Stimulated activated naive B cell treated with anti-CD40 and anti-IgM and Interleukin-4, amounts not matched to agents 10 μg/mL and 1 μg/mL and 100 μg/mL, for 72 hours (primary cell): ENCODE results near the gene PRM2.
A peak's percentile ranks its signal among the peaks of the same experiment; 100 is the strongest.
"Not testable (repeated sequence)": the region's sequence is repeated elsewhere in the genome, so short reads cannot be mapped to it uniquely, and the experiment has no call there.

Experiments used
- ATAC-seq, 2 donors: fragments of 150-1000 bp; cut with Tn5 transposase; replicated peaks; 2 replicates each; pipeline ENCODE4 v1.10.0; 2021; ENCODE audit warnings: moderate library complexity in 1 of 2
- DNase-seq: peaks from one replicate; pipeline ENCODE4 v3.0.0; 2021
- H3K27ac Mint-ChIP-seq: one replicate; pipeline ENCODE4 v1.8.0; 2022; ENCODE audit warnings: mild to moderate bottlenecking, mixed read lengths
- H3K27me3 Mint-ChIP-seq, 2 donors: one replicate each; pipeline ENCODE4 v1.8.0; 2022; ENCODE audit warnings: mixed read lengths in 2 of 2
- H3K36me3 Mint-ChIP-seq, 2 donors: one replicate each; pipeline ENCODE4 v1.8.0; 2022; ENCODE audit warnings: mixed read lengths in 2 of 2, mild to moderate bottlenecking in 1 of 2
- H3K4me1 Mint-ChIP-seq, 2 donors: one replicate each; pipeline ENCODE4 v1.8.0; 2022; ENCODE audit warnings: mixed read lengths in 2 of 2, mild to moderate bottlenecking in 1 of 2
- H3K4me3 Mint-ChIP-seq, 2 donors: one replicate each; pipeline ENCODE4 v1.8.0; 2022; ENCODE audit warnings: mild to moderate bottlenecking in 2 of 2, mixed read lengths in 2 of 2, moderate library complexity in 1 of 2
- H3K9me3 Mint-ChIP-seq, 2 donors: one replicate each; pipeline ENCODE4 v1.8.0; 2022; ENCODE audit warnings: mixed read lengths in 2 of 2, mild to moderate bottlenecking in 1 of 2

Gene PRM2

DNA sequence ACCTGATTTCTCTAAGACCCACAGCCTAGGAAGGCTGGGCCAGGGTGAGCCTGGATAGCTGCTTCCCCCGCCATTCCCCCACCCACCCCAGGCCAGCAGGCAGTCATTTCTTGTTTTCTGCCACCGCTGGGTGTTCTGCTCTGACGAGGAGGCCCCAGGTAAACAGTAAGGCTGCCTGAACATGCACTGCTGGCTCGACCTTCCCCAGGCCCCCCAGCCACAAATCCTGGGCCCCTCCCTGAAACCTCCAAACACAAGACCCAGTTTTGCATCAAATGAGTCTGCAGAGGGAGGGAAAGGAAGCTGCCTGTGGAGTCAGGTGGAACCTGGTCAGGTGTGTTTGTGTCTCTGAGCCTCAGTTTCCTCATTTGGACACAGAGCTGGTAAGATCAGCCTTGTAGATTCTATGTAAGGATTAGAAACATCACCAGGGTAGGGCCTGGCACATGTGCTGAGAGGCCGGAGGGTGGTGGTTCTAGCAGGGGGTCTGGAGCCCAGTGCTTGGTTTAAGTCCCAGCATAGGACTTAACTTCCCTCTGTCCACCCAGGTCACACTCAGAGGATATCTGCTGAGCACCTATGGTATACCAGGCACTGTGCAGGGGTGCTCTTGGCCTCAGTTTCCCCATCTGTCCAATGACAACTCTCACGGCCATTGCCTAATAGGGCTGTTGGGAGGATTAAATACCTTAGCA lies 23.7 kb upstream of the PRM2 start:
- Mint-ChIP-seq H3K36me3 (no peaks in the 10 kb centered on the region), H3K4me1 (peaks cover 41 to 67% of the 10 kb centered on the region in 2 donors), H3K27me3 (no peaks in the 10 kb centered on the region), H3K9me3 (no peaks in the 10 kb centered on the region), H3K4me3 (peak overlapping the region in 1 of 2 donors; percentile 25), H3K27ac (peak overlapping the region; percentile 71)
- ATAC-seq (peak; percentile 11 to 14), DNase-seq (no peak)

- peaks cover 39 to 68% of the 10 kb centered on the region in 2 donors for H3K4me1 Mint-ChIP-seq
- H3K27me3 Mint-ChIP-seq, H3K9me3 Mint-ChIP-seq, H3K36me3 Mint-ChIP-seq: not testable (repeated sequence)
- peak overlapping the region; percentile 68 for H3K27ac Mint-ChIP-seq
- ATAC-seq (peak; percentile 45 to 61), DNase-seq (peak; percentile 33)
- peak overlapping the region in 1 of 2 donors; percentile 43 for H3K4me3 Mint-ChIP-seq
These were observed 22.8 kb upstream of the PRM2 start for GRCh38 chr16:11298950-11299547.

- ATAC-seq (no peak), DNase-seq (no peak)
- Mint-ChIP-seq H3K4me3 (peak overlapping the region; percentile 72 to 74), H3K27me3 (no peaks in the 10 kb centered on the region), H3K36me3 (no peaks in the 10 kb centered on the region), H3K4me1 (peaks cover 40 to 67% of the 10 kb centered on the region in 2 donors), H3K9me3 (no peaks in the 10 kb centered on the region), H3K27ac (peak overlapping the region; percentile 96)
These were observed 22.0 kb upstream of the PRM2 start for GRCh38 chr16:11298143-11298900.

GRCh38 chr16:11297492-11298142 lies 21.3 kb upstream of the PRM2 start:
- Mint-ChIP-seq H3K27me3 (no peaks in the 10 kb centered on the region), H3K9me3 (no peaks in the 10 kb centered on the region), H3K4me1 (peaks cover 41 to 69% of the 10 kb centered on the region in 2 donors), H3K36me3 (no peaks in the 10 kb centered on the region), H3K27ac (peak overlapping the region; percentile 96), H3K4me3 (peak overlapping the region; percentile 72 to 74)
- DNase-seq (peak; percentile 91), ATAC-seq (peak; percentile 91 to 93)

DNA sequence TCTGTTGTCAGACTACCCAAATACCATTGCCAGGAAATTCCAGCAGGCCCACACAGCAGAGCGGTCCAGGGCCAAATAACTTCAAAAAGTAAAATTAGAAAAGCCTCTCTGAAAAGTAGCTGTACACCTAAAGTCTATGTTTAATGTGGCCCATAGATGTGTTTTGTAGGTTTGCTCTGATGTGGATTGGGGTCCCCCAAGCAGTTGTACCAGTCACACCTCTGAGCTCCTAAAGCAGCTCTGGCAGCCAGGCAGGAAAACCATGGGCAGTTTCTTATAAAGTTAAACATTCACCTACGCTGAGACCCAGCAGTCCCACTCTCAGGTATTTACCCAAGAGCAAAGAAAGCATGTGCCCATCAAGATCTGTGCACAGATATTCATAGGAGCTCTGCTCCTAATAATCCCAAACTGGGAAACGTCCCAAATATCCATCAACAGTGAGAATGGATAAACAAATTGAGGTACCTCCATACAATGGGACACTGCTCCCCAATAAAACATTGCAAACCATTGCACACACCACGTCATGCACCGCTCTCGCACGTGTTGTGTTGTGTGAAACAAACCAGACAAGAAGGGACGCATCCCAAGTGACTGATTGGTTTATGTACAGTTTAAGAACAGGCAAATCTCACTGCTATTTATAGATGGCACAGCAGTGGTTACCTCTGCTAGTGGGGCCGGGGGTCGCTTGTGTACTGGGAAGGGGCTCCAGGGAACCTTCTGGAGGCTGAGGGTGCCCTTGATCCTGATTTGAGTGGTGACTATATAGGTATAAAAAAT lies 20.6 kb upstream of the PRM2 start:
- H3K4me3 Mint-ChIP-seq = peak overlapping the region; percentile 72 to 74
- no peaks in the 10 kb centered on the region for H3K9me3 Mint-ChIP-seq
- no peak for DNase-seq
- peak; percentile 17 to 22 for ATAC-seq
- H3K36me3 Mint-ChIP-seq = no peaks in the 10 kb centered on the region
- H3K27me3 Mint-ChIP-seq = no peaks in the 10 kb centered on the region
- H3K4me1 Mint-ChIP-seq = peaks cover 38 to 69% of the 10 kb centered on the region in 2 donors
- peak overlapping the region; percentile 96 for H3K27ac Mint-ChIP-seq

- no peak for ATAC-seq
- Mint-ChIP-seq H3K4me1 (peaks cover 36 to 69% of the 10 kb centered on the region in 2 donors), H3K27me3 (no peaks in the 10 kb centered on the region), H3K27ac (no peak overlapping the region), H3K4me3 (no peak overlapping the region), H3K36me3 (no peaks in the 10 kb centered on the region), H3K9me3 (no peaks in the 10 kb centered on the region)
- DNase-seq = no peak
These were observed 20.0 kb upstream of the PRM2 start for GRCh38 chr16:11296351-11296705.

DNA sequence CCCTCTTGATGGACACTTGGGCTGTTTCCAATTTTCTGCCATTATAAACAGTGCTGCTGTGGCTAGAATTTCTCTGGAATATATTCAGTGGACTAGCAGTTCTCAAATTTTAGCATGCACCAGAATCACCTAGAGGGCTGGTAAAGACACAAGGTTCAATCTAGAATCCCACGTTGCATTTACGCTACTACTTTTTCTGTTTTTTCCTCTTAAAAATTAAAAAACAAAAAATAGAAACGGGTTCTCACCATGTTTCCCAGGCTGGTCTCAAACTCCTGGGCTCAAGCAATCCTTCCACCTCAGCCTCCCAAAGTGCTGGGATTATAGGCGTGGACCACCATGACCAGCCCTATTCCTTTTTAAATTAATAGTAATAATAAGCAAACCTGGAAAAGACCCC lies 19.4 kb upstream of the PRM2 start:
- Mint-ChIP-seq H3K27me3 (no peaks in the 10 kb centered on the region), H3K9me3 (no peaks in the 10 kb centered on the region), H3K27ac (no peak overlapping the region), H3K36me3 (no peaks in the 10 kb centered on the region), H3K4me1 (peaks cover 36 to 65% of the 10 kb centered on the region in 2 donors), H3K4me3 (no peak overlapping the region)
- DNase-seq = no peak
- no peak for ATAC-seq

DNA sequence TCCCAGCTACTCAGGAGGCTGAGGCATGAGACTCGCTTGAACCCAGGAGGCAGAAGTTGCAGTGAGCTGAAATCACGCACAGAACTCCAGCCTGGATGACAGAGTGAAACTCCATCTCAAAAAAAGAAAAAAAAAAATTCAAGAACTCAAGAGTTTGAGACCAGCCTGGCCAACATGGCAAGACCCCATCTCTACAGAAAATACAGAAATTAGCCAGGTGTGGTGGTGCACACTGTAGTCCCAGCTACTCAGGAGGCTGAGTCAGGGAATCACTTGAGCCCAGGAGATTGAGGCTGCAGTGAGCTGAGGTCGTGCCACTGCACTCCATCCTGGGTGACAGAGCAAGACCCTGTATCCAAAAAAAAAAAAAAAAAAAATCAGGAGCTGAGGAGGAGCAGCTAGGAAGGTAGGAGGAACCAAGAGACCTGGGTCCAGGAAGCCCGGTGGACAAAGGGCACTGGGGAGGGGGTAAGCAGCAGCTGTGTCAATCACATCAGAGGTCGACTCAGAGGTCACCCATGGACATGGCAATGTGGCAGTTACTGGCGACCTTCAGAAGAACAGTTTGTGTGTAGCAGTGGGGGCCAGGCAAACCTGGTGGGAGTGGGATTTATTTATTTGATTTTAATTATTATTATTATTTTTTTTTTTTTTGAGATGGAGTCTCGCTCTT lies 15.9 kb upstream of the PRM2 start:
- no peaks in the 10 kb centered on the region for H3K9me3 Mint-ChIP-seq
- peaks cover 34 to 58% of the 10 kb centered on the region in 2 donors for H3K4me1 Mint-ChIP-seq
- H3K27me3 Mint-ChIP-seq = no peaks in the 10 kb centered on the region
- DNase-seq = no peak
- ATAC-seq = no peak
- peak overlapping the region; percentile 51 for H3K27ac Mint-ChIP-seq
- H3K4me3 Mint-ChIP-seq = no peak overlapping the region
- no peaks in the 10 kb centered on the region for H3K36me3 Mint-ChIP-seq

DNA sequence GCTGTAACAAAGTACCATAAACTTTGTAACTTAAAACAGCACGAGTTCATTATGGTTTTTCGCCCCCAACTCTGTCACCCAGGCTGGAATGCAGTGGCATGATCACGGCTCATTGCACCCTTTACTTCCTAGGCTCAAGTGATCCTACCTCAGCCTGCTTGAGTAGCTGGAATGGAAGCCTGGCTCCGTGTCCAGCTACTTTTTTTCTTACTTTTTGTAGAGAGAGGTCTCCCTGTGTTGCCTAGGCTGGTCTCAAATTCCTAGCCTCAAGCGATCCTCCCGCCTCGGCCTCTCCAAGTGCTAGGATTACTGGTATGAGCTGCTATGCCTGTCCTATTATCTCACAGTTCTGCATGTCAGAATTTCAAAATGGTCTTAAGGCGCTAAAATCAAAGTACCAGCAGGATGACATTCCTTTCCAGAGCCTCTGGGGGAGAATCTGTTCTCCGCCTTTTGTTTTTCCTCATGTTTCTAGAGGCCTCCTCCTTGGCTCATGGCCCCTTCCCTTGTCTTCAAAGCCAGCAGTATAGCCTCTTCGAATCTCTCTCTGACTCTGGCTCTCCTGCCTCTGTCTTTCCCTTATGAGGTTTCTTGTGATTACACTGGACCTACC lies 14.9 kb upstream of the PRM2 start:
- Mint-ChIP-seq H3K9me3 (no peaks in the 10 kb centered on the region), H3K4me1 (peaks cover 33 to 58% of the 10 kb centered on the region in 2 donors), H3K27me3 (no peaks in the 10 kb centered on the region), H3K36me3 (no peaks in the 10 kb centered on the region), H3K27ac (no peak overlapping the region), H3K4me3 (no peak overlapping the region)
- no peak for DNase-seq
- no peak for ATAC-seq

GRCh38 chr16:11290102-11290893 lies 14.0 kb upstream of the PRM2 start:
- Mint-ChIP-seq H3K27ac (no peak overlapping the region), H3K36me3 (peaks cover 0 to 4% of the 10 kb centered on the region in 2 donors), H3K4me1 (peaks cover 41 to 65% of the 10 kb centered on the region in 2 donors), H3K4me3 (no peak overlapping the region), H3K27me3 (no peaks in the 10 kb centered on the region), H3K9me3 (no peaks in the 10 kb centered on the region)
- no peak for ATAC-seq
- DNase-seq = no peak

DNA sequence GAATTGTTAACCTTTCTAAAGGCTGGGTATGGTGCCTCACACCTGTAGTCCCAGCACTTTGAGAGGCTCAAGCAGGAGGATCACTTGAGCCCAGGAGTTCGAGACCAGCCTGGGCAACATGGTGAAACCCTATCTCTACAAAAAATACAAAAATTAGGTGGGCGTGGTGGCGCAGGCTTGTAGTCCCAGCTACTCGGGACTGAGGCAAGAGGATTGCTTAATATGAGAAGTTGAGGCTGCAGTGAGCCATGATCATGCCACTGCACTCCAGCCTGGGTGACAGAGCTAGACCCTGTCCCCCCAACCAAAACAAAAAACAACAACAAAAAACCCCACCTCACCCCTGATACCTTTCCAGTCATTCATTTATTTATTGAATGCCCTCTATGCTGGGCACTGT lies 13.4 kb upstream of the PRM2 start:
- DNase-seq, H3K27ac Mint-ChIP-seq, H3K9me3 Mint-ChIP-seq, H3K36me3 Mint-ChIP-seq, H3K4me3 Mint-ChIP-seq, ATAC-seq, H3K27me3 Mint-ChIP-seq: not testable (repeated sequence)
- H3K4me1 Mint-ChIP-seq = peaks cover 41 to 69% of the 10 kb centered on the region in 2 donors

DNA sequence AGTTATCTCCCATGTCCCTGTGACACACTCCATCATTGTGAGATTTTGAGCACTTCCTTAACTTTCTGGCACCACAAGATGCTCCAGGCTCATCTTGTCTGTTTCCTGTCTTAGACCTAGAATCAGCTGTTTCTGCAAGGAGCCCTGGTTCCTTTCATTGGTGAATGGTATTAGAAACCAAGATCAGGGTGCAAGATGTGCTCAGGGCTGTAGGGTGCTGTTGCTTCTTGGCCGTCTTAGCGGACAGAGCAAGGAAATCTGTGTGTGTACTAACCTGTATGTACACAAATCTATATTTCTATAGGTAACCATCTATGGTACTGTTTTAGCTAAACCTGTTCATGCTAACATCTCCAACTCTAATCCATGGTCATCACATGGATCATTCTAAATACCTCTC lies 12.9 kb upstream of the PRM2 start:
- ATAC-seq (no peak), DNase-seq (no peak)
- Mint-ChIP-seq H3K36me3 (peaks cover 0 to 4% of the 10 kb centered on the region in 2 donors), H3K4me1 (peaks cover 42 to 66% of the 10 kb centered on the region in 2 donors), H3K27me3 (no peaks in the 10 kb centered on the region), H3K4me3 (no peak overlapping the region), H3K9me3 (no peaks in the 10 kb centered on the region), H3K27ac (no peak overlapping the region)
